ENCODE measurements around the gene RCAN2. TPM values are rescaled to one million over a fixed set of nuclear protein-coding genes. Genes with fewer than 3 reads are reported as not detected.
A peak's percentile ranks its signal among the peaks of the same experiment; 100 is the strongest.

The RCAN2 gene
- total RNA-seq, 1 donor from 2014 or later: 9.0 TPM

GRCh38 chr6:46221222-46221793, 269.9 kb downstream of the RCAN2 start:
- intact Hi-C loops (cut with DNase I): no loop called here
- Histone ChIP-seq H3K4me3 (no peak overlapping the region), H3K27me3 (ENCODE audit: low read depth) (no peaks in the 10 kb centered on the region), H3K4me1 (peaks cover 5% of the 10 kb centered on the region), H3K27ac (no peak overlapping the region), H3K36me3 (no peaks in the 10 kb centered on the region), H3K9me3 (no peaks in the 10 kb centered on the region)
- ATAC-seq: peak; percentile 48 to 67
- TF ChIP-seq, protein P1, sequence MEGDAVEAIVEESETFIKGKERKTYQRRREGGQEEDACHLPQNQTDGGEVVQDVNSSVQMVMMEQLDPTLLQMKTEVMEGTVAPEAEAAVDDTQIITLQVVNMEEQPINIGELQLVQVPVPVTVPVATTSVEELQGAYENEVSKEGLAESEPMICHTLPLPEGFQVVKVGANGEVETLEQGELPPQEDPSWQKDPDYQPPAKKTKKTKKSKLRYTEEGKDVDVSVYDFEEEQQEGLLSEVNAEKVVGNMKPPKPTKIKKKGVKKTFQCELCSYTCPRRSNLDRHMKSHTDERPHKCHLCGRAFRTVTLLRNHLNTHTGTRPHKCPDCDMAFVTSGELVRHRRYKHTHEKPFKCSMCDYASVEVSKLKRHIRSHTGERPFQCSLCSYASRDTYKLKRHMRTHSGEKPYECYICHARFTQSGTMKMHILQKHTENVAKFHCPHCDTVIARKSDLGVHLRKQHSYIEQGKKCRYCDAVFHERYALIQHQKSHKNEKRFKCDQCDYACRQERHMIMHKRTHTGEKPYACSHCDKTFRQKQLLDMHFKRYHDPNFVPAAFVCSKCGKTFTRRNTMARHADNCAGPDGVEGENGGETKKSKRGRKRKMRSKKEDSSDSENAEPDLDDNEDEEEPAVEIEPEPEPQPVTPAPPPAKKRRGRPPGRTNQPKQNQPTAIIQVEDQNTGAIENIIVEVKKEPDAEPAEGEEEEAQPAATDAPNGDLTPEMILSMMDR (IDR thresholded peaks at IDR 0.05): peak; percentile 75
- DNase-seq: no peak

DNA sequence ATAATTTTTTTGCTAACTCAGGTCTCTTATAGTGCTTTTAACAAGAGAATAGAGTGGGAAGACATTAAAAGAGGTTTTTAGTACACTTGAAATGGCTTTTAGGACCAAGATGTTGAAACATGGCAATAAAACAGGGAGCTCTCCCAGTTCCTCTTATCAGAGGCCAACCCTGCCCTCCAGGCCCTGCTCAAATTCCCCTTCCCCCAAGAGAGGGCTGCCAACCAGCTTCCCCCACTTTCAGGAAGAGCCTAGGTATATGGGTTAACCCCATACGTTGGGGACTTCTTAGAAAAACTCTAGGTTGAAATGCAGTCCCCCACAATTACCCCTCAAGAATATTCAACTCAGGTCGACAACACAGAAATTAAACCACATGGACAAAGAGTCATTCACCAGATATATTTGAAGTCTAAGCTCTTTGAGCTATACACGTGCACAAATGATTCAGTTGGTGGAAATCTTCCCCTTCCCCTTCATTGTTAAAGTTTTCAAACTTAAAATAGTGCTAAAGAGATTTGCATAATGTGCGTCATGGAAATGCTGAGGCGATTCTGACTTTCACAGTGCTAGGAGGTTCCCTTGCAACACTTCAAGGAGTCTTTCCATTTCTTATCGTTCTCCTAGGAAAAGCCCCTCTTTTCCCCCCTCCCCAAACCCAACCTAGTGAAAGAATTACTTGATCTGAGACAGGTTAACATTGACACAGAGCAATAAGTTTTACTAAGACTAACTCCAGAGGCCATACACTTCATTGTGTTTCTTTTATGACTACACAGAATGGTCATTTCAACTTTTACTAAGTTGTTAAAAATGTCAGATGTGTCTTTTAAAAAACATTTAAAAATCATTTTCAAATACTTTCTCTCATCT, 270.7 kb downstream of the RCAN2 start:
- Histone ChIP-seq H3K4me3 (no peak overlapping the region), H3K27me3 (ENCODE audit: low read depth) (no peaks in the 10 kb centered on the region), H3K4me1 (peaks cover 5% of the 10 kb centered on the region), H3K36me3 (no peaks in the 10 kb centered on the region), H3K27ac (no peak overlapping the region), H3K9me3 (no peaks in the 10 kb centered on the region)
- TF ChIP-seq, protein P1 (IDR thresholded peaks at IDR 0.05): no peak
- ATAC-seq (no peak), DNase-seq (no peak)
- intact Hi-C loops (cut with DNase I): no loop called here

- Histone ChIP-seq H3K4me1 (peaks cover 5% of the 10 kb centered on the region), H3K27ac (no peak overlapping the region), H3K36me3 (no peaks in the 10 kb centered on the region), H3K9me3 (no peaks in the 10 kb centered on the region), H3K4me3 (no peak overlapping the region), H3K27me3 (ENCODE audit: low read depth) (no peaks in the 10 kb centered on the region)
- no peak for ATAC-seq
- DNase-seq: no peak
- intact Hi-C loops (cut with DNase I): no loop called here
- TF ChIP-seq, protein P1 (IDR thresholded peaks at IDR 0.05): no peak
These were observed 271.6 kb downstream of the RCAN2 start for GRCh38 chr6:46219661-46220060.

DNA sequence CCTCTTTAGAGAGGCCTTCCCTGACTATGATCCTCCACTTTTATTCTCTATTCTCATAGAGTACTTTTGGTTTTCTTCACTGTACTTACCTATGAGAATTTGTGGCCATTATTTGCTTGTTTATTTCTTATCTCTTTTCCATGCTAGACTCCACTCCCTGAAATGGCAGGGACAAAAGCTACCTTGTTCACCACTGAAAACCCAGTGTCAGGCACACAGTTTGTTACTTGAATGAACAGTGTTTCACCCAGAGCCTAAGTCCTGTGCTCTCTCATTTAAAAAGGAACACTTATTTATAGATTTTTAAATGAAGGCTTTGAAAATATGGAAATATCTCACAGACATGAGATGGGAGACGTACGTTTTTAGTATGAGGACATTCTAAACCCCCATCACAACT, 272.8 kb downstream of the RCAN2 start:
- H3K4me1 ChIP-seq: peaks cover 5% of the 10 kb centered on the region
- no peak for ATAC-seq
- DNase-seq: no peak
- peak overlapping the region; percentile 14 for H3K27ac ChIP-seq
- H3K36me3 ChIP-seq: no peaks in the 10 kb centered on the region
- intact Hi-C loops (cut with DNase I): no loop called here
- TF ChIP-seq, protein P1 (IDR thresholded peaks at IDR 0.05): no peak
- no peaks in the 10 kb centered on the region for H3K9me3 ChIP-seq
- H3K27me3 ChIP-seq (ENCODE audit: low read depth): no peaks in the 10 kb centered on the region
- no peak overlapping the region for H3K4me3 ChIP-seq

DNA sequence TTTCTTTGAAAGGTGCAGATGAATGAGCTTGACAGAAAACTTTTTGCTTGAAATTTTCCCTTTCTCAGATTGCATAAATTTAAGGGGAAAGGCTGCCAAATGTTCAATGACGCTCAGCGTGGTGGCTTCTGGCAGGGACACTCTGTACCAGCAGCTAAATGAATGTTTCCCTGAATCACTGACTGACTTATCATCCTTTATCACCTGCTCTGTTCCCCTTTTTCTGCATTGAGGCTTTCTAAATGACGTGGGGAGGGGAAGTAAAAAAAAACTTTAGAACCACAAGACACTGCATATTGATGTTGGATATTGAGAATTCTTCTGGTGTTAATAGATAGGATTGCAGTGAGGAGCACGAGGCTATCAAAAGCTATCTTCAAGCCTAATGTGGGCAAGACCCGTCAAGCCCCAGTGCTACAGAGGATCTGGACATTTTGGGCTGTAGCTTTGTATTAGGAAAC, 273.5 kb downstream of the RCAN2 start:
- H3K27me3 ChIP-seq (ENCODE audit: low read depth): no peaks in the 10 kb centered on the region
- TF ChIP-seq, protein P1 (IDR thresholded peaks at IDR 0.05): no peak
- no peaks in the 10 kb centered on the region for H3K36me3 ChIP-seq
- intact Hi-C loops (cut with DNase I): no loop called here
- peak overlapping the region; percentile 14 for H3K27ac ChIP-seq
- no peak overlapping the region for H3K4me3 ChIP-seq
- peak; percentile 67 to 75 for ATAC-seq
- no peak for DNase-seq
- peaks cover 5% of the 10 kb centered on the region for H3K4me1 ChIP-seq
- no peaks in the 10 kb centered on the region for H3K9me3 ChIP-seq
